GM19468 (cell line): ENCODE measurements around the gene SETD2.

Experiments
- ATAC-seq: cut with Tn5 transposase; IDR thresholded peaks from one replicate; pipeline ENCODE4 v1.9.1; 2021; ENCODE audit warnings: mild to moderate bottlenecking, moderate library complexity, moderate number of reproducible peaks; ENCODE audit not compliant: unreplicated experiment; ENCODE audit errors: extremely low read depth

The SETD2 gene

GRCh38 chr3:46987319-46987742 is 176.6 kb downstream of the SETD2 start:
- no peak for ATAC-seq

DNA sequence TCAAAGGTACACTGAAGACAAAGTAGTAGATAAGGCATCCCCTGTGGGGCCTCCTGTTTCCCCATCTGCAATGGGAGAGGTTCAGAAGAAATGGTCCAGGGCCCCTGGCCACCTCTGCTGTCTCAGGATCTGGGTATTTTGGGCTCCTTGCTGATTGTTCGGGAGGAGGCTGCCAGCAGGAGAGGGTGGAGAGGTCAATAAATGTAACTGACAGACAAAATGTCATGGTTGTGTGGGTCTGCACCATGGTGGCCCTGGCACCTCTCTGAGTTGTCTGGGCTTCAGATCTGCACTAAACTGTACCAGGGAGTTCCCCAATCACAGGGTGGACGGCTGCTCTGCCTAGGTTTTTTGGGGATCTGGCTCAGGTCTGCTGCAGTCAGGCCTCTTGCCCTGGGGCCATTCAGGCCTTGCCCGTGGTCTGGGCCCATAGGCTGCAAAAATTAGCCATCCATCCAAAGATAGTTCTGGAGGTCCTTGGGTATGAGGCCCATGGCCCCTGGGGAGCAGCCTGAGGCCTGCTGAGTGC is 177.1 kb downstream of the SETD2 start:
- no peak for ATAC-seq

GRCh38 chr3:46986055-46986730 is 177.7 kb downstream of the SETD2 start:
- no peak for ATAC-seq

GRCh38 chr3:46985588-46985987 is 178.3 kb downstream of the SETD2 start:
- ATAC-seq, result no peak

- ATAC-seq, result no peak
Observed at GRCh38 chr3:46984591-46985459, 179.1 kb downstream of the SETD2 start.

DNA sequence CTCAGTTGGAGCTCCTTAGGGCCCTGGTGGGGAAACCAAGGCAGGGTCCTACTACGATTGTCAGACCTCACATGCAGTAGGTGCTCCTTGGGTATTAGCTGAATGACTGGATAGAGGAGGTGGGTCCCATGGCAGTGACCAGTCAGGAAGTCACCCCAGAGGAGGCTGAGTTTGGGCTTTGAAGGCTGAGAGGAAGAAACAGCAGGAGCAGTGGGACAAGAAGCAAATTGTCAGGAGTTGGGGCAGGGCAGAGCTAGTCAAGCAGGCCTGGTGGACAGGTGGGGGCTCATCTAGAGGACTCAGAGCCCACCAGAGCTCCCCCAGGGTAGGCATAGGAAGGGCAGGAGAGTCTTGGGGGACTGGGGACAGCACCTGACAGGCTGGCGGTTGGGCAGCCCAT is 181.4 kb downstream of the SETD2 start:
- no peak for ATAC-seq

DNA sequence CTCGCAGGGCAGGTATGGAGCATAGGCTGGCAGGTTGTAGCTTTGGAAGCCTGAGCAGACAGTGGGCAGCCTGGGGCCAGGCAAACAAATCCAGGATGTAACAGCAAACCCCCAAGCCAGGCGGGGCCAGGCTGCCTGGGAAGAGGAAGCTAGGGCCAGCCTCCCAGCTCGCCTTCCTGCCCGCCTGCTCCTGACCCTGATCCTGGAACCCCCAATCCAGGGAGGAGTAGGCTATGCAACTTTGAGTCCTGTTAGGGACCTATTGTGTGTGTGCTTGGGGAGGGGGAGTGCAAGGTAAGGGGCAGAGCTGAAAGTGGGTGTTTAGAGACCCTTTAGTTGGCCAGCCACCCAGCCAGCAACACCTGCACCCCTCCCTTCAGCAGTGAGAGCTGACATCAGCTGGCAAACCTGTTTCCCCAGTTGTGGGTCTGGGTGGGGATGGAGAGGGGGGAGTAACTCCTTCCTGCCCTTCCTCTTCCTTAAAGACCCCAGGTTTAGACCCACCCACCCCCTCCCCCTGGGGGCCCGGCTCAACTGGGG is 181.9 kb downstream of the SETD2 start:
- ATAC-seq, result no peak

DNA sequence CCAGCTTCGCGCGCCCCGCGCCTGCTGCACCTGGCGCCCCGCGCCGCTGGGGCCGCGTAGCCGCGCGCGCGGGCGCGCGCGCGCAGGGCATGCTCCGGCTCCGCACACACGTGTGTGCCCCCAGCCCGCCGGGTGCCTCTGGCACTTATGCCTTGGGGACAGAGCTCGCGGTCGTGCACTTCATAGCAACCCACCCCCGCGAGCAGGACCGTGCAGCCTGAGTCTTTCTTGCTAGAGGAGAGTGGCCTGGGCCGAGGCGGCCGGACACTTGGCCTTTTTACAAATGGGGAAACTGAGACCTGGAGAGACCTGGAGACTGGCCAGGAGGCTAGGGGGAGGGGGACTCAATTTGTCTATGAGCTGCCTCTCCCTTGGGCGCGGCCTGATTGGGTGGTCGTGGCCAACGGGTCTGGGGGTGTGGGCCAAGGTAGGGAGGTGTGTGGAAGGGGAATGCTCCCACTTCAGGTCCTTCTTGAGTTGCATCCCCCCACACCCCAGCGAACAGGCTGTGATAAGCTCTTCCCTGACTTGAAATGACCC is 183.9 kb downstream of the SETD2 start:
- ATAC-seq, result no peak

GRCh38 chr3:46978985-46979944 is 184.6 kb downstream of the SETD2 start, which contains the start of gene NBEAL2:
NBEAL2 (plus strand) TSS chr3:46979666; CDS start chr3:46979862, 196 bp downstream.
- peak; percentile 64 for ATAC-seq

GRCh38 chr3:46978381-46978780 is 185.5 kb downstream of the SETD2 start:
- no peak for ATAC-seq

DNA sequence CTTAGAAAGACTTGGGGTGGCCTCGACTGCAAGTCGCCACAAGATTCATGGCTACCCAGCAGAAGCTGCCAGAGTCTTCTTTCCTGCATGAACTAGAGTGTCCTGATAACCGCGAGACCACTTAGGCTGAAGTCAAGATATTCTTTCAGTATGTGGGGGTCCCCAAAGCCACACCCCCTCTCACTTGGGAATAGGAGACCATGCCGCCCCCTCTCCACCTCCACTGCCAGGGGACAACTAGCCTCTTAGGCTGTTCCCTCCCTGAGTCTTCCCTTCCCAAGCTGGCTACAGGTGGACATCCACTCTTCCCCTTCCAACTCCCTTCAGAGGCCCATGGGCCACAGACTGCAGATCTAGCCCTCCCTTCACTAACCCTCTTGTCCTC is 186.1 kb downstream of the SETD2 start:
- ATAC-seq, result no peak

- ATAC-seq, result peak; percentile 56
Observed at GRCh38 chr3:46976326-46977190, 187.4 kb downstream of the SETD2 start, which contains the start of gene CCDC12. CCDC12 (minus strand) TSS chr3:46976745; CDS start chr3:46976732, 13 bp downstream.

- no peak for ATAC-seq
Observed at GRCh38 chr3:46974421-46975171, 189.3 kb downstream of the SETD2 start.

GRCh38 chr3:46972396-46972795 is 191.5 kb downstream of the SETD2 start:
- no peak for ATAC-seq

- ATAC-seq, result no peak
Observed at GRCh38 chr3:46971742-46972141, 192.2 kb downstream of the SETD2 start.

GRCh38 chr3:46971151-46971550 is 192.8 kb downstream of the SETD2 start:
- ATAC-seq, result no peak

- no peak for ATAC-seq
Observed at GRCh38 chr3:46970391-46971091, 193.4 kb downstream of the SETD2 start.
